ENCODE data around the gene REC8. TPM values are rescaled to one million over a fixed set of nuclear protein-coding genes. Genes with fewer than 3 reads are reported as not detected.
"Not testable (repeated sequence)": the region's sequence is repeated elsewhere in the genome, so short reads cannot be mapped to it uniquely, and the experiment has no call there.

Gene REC8
- total RNA-seq, 2 experiments from 2014 or later: 28.9 to 29.2 TPM

GRCh38 chr14:24195186-24196070 is 23.5 kb downstream of the REC8 start, which contains the start of gene TM9SF1:
Gene TM9SF1, minus strand, starts transcription at chr14:24195441. Its CDS starts 422 bp downstream, at chr14:24195019.
- H3K4me3 Mint-ChIP-seq: peak within 1 kb of the TSS; percentile 96
- H3K9me3 Mint-ChIP-seq: peaks cover 1% of the 10 kb centered on the region
- H3K36me3 Mint-ChIP-seq: peaks cover 41% of the 10 kb centered on the region
- no peaks in the 10 kb centered on the region for H3K27me3 Mint-ChIP-seq
- H3K4me1 Mint-ChIP-seq: peaks cover 47% of the 10 kb centered on the region
- H3K27ac Mint-ChIP-seq: peak within 1 kb of the TSS; percentile 96
- DNase-seq: peak; percentile 90

- Mint-ChIP-seq H3K9me3 (peaks cover 2% of the 10 kb centered on the region), H3K27ac (peak overlapping the region; percentile 96), H3K4me3 (peak overlapping the region; percentile 96), H3K36me3 (peaks cover 49% of the 10 kb centered on the region), H3K4me1 (peaks cover 45% of the 10 kb centered on the region), H3K27me3 (no peaks in the 10 kb centered on the region)
- no peak for DNase-seq
Observed at GRCh38 chr14:24196071-24197055, 24.5 kb downstream of the REC8 start.

GRCh38 chr14:24197056-24197450 is 25.2 kb downstream of the REC8 start:
- peaks cover 52% of the 10 kb centered on the region for H3K36me3 Mint-ChIP-seq
- peaks cover 42% of the 10 kb centered on the region for H3K4me1 Mint-ChIP-seq
- peak overlapping the region; percentile 96 for H3K4me3 Mint-ChIP-seq
- H3K9me3 Mint-ChIP-seq: peaks cover 6% of the 10 kb centered on the region
- no peaks in the 10 kb centered on the region for H3K27me3 Mint-ChIP-seq
- H3K27ac Mint-ChIP-seq: peak overlapping the region; percentile 96
- no peak for DNase-seq

- Mint-ChIP-seq H3K36me3 (peaks cover 63% of the 10 kb centered on the region), H3K9me3 (peaks cover 15% of the 10 kb centered on the region), H3K4me1 (peaks cover 33% of the 10 kb centered on the region), H3K27me3 (no peaks in the 10 kb centered on the region), H3K4me3 (peak overlapping the region; percentile 23), H3K27ac (peak overlapping the region; percentile 49)
- no peak for DNase-seq
Observed at GRCh38 chr14:24198814-24199524, 27.1 kb downstream of the REC8 start.

GRCh38 chr14:24202538-24202937 is 30.7 kb downstream of the REC8 start:
- not testable (repeated sequence) for H3K4me3 Mint-ChIP-seq, DNase-seq, H3K27me3 Mint-ChIP-seq, H3K27ac Mint-ChIP-seq
- peaks cover 28% of the 10 kb centered on the region for H3K4me1 Mint-ChIP-seq
- peaks cover 80% of the 10 kb centered on the region for H3K36me3 Mint-ChIP-seq
- peaks cover 15% of the 10 kb centered on the region for H3K9me3 Mint-ChIP-seq

- not testable (repeated sequence) for H3K4me3 Mint-ChIP-seq, H3K27me3 Mint-ChIP-seq, H3K27ac Mint-ChIP-seq, DNase-seq
- Mint-ChIP-seq H3K9me3 (peaks cover 15% of the 10 kb centered on the region), H3K4me1 (peaks cover 26% of the 10 kb centered on the region), H3K36me3 (peaks cover 86% of the 10 kb centered on the region)
Observed at GRCh38 chr14:24203249-24203886, 31.5 kb downstream of the REC8 start.

GRCh38 chr14:24204163-24205146 is 32.6 kb downstream of the REC8 start:
- H3K4me1 Mint-ChIP-seq: peaks cover 17% of the 10 kb centered on the region
- H3K9me3 Mint-ChIP-seq: peaks cover 14% of the 10 kb centered on the region
- no peak overlapping the region for H3K4me3 Mint-ChIP-seq
- peaks cover 78% of the 10 kb centered on the region for H3K36me3 Mint-ChIP-seq
- no peak overlapping the region for H3K27ac Mint-ChIP-seq
- H3K27me3 Mint-ChIP-seq: no peaks in the 10 kb centered on the region
- no peak for DNase-seq

GRCh38 chr14:24206260-24207103 is 34.6 kb downstream of the REC8 start:
- Mint-ChIP-seq H3K9me3 (peaks cover 12% of the 10 kb centered on the region), H3K36me3 (peaks cover 71% of the 10 kb centered on the region), H3K4me3 (no peak overlapping the region), H3K27ac (peak overlapping the region; percentile 18), H3K27me3 (no peaks in the 10 kb centered on the region), H3K4me1 (peaks cover 21% of the 10 kb centered on the region)
- no peak for DNase-seq

GRCh38 chr14:24207104-24207551 is 35.2 kb downstream of the REC8 start:
- peaks cover 24% of the 10 kb centered on the region for H3K4me1 Mint-ChIP-seq
- H3K27ac Mint-ChIP-seq: peak overlapping the region; percentile 18
- peaks cover 8% of the 10 kb centered on the region for H3K9me3 Mint-ChIP-seq
- DNase-seq: no peak
- no peak overlapping the region for H3K4me3 Mint-ChIP-seq
- peaks cover 71% of the 10 kb centered on the region for H3K36me3 Mint-ChIP-seq
- H3K27me3 Mint-ChIP-seq: no peaks in the 10 kb centered on the region

- H3K4me3 Mint-ChIP-seq: no peak overlapping the region
- H3K4me1 Mint-ChIP-seq: peaks cover 26% of the 10 kb centered on the region
- no peak for DNase-seq
- H3K27ac Mint-ChIP-seq: peak overlapping the region; percentile 7
- H3K27me3 Mint-ChIP-seq: no peaks in the 10 kb centered on the region
- peaks cover 70% of the 10 kb centered on the region for H3K36me3 Mint-ChIP-seq
- H3K9me3 Mint-ChIP-seq: peaks cover 5% of the 10 kb centered on the region
Observed at GRCh38 chr14:24207625-24208024, 35.7 kb downstream of the REC8 start.

- Mint-ChIP-seq H3K36me3 (peaks cover 54% of the 10 kb centered on the region), H3K27ac (no peak overlapping the region)
Observed at GRCh38 chr14:24211311-24211710, 39.4 kb downstream of the REC8 start.

More at GRCh38 chr14:24211311-24211710, 39.4 kb downstream of the REC8 start:
- peaks cover 3% of the 10 kb centered on the region for H3K27me3 Mint-ChIP-seq
- no peak for DNase-seq
- no peaks in the 10 kb centered on the region for H3K9me3 Mint-ChIP-seq
- H3K4me1 Mint-ChIP-seq: peaks cover 45% of the 10 kb centered on the region
- no peak overlapping the region for H3K4me3 Mint-ChIP-seq

Data from activated naive CD8-positive, alpha-beta T cell treated with anti-CD3 and anti-CD28 coated beads for 36 hours (primary cell).